AG10803 (cell line): ENCODE data around the gene FUT8.

ENCODE experiments used
- DNase-seq: peaks from one replicate; pipeline ENCODE4 v3.0.0; 2010; ENCODE audit warnings: low read depth
- H3K4me3 ChIP-seq: 2 replicates; pipeline ENCODE4 v1.5.1; 2011; ENCODE audit warnings: mild to moderate bottlenecking, low read length, control low read depth
- CTCF ChIP-seq: conservative IDR thresholded peaks from 2 replicates; pipeline ENCODE4 v1.5.1; 2011; ENCODE audit warnings: mild to moderate bottlenecking, low read length, control low read depth, inconsistent platforms

Gene FUT8

GRCh38 chr14:65412032-65412846 is at the start of gene FUT8:
Gene FUT8 (plus strand): TSS chr14:65412730. CDS start chr14:65561564, 148,834 bp downstream.
- DNase-seq: peak; percentile 97
- peak within 1 kb of the TSS; percentile 82 for H3K4me3 ChIP-seq
- peak; percentile 60 for TF ChIP-seq CTCF

- H3K4me3 ChIP-seq: no peak overlapping the region
- DNase-seq: no peak
- TF ChIP-seq CTCF: no peak
Measured at GRCh38 chr14:65366802-65367565, 45.5 kb upstream of the FUT8 start.

GRCh38 chr14:65369560-65369959 is 43.0 kb upstream of the FUT8 start:
- H3K4me3 ChIP-seq: no peak overlapping the region
- DNase-seq: no peak
- no peak for TF ChIP-seq CTCF

GRCh38 chr14:65370801-65371248 is 41.7 kb upstream of the FUT8 start:
- H3K4me3 ChIP-seq: no peak overlapping the region
- DNase-seq: no peak
- no peak for TF ChIP-seq CTCF

GRCh38 chr14:65371784-65372183 is 40.7 kb upstream of the FUT8 start:
- TF ChIP-seq CTCF: no peak
- no peak for DNase-seq
- H3K4me3 ChIP-seq: no peak overlapping the region

GRCh38 chr14:65373016-65373670 is 39.4 kb upstream of the FUT8 start:
- TF ChIP-seq CTCF: no peak
- no peak for DNase-seq
- H3K4me3 ChIP-seq: peak overlapping the region; percentile 33
